ENCODE data around the gene CUBN.

Gene CUBN

GRCh38 chr10:17101910-17102266, 27.7 kb downstream of the CUBN start:
- DNase-seq (ENCODE audit: low spot score): no peak

- DNase-seq (ENCODE audit: low spot score): no peak
These were observed 28.2 kb downstream of the CUBN start for GRCh38 chr10:17101257-17101909.

- DNase-seq (ENCODE audit: low spot score): no peak
These were observed 29.0 kb downstream of the CUBN start for GRCh38 chr10:17100586-17100985.

- no peak for DNase-seq (ENCODE audit: low spot score)
These were observed 31.6 kb downstream of the CUBN start for GRCh38 chr10:17098012-17098411.

DNA sequence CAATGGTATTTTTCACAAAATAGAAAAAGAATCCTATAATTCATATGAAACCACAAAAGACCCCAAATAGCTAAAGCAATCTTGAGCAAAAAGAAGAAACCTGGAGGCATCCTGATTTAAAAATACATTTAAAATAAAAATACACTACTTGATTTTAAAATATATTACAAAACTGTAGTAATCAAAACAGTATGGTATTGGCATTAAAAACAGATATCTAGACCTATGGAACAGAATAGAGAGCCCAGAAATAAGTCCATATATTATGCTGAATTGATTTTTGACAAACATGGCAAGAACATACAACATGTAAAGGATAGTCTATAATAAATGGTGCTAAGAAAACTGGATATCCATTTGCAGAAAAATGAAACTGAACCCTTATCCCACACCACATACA, 34.8 kb downstream of the CUBN start:
- no peak for DNase-seq (ENCODE audit: low spot score)

GRCh38 chr10:17092986-17093803, 36.4 kb downstream of the CUBN start:
- no peak for DNase-seq (ENCODE audit: low spot score)

DNA sequence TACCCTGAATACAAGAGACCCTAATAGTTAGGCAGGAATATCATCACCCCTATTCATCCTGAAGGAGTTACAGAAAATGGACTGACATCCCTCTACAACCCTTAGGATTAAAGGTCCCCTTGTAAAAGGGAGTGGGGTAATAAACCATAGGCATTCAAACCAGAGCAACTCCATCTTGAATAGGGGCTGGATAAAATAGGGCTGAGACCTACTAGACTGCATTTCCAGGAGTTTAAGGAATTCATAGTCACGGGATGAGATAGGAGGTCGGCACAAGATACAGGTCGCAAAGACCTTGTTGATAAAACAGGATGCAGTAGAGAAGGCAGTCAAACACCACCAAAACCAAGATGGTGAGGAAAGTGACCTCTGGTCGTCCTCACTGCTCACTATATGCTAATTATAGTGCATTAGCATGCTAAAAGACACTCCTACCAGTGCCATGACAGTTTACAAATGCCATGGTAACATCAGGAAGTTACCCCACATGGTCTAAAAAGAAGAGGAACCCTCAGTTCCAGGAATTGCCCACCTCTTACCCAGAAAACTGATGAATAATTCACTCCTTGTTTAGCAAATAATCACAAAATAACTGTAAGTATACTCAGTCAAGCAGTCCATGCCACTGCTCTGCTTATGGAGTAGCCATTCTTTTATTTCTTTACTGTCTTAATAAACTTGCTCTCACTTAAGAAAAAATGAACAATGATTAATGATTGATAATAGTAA, 37.2 kb downstream of the CUBN start:
- peak; percentile 50 for DNase-seq (ENCODE audit: low spot score)

GRCh38 chr10:17088118-17088806, 41.3 kb downstream of the CUBN start:
- DNase-seq (ENCODE audit: low spot score): no peak

- DNase-seq (ENCODE audit: low spot score): no peak
These were observed 42.7 kb downstream of the CUBN start for GRCh38 chr10:17086865-17087367.

DNA sequence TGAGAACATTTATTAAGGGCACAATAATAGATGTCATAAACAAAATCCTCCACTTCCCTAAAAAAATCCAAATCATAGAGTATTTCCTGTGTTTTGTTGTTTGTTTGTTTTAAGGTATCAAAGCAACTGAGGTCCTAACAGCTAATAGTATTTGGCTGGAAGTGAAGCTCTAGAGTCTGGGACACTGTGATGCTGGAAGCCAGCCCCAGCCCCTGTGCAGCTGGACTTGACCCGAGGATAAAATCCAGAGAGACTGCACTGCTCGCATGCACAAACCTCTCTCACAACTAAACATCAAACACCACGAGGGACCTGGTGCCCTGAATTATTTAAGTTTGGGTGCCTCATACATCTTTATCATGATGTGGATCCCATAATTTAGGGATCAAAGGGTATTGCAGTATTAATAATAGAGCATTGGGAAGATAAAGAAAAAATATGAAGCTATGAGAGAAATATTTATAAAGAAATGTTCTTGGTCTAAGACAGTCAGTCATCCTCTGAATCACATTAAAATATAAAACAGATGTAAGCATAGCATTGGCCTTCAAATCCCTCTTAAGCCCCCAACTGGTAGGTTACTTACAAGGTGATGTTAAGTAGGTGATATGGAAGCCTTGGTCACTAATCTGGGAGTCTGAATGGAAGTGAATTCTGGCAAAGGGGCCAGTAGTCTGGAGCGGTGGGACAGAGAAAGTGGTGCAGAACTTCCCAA, 44.4 kb downstream of the CUBN start:
- DNase-seq (ENCODE audit: low spot score): no peak

DNA sequence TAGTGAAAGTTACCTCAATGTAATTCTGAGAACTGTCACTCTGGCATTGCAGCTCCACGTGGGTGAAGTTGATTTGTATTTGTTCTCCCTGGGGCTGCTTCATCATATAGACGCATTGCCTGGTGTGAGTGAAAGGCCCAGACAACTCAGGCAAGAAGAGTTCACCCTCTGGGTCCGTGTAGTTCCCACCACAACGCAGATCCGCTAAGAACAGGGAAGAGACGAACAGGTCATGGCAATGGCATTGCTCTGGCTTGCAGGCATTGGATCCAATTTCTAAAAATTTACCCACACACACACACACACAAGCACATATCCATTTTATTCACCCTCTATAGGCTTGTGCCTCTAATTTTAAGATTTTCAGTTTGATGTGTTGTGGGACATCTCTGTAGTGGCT, 45.4 kb downstream of the CUBN start:
- DNase-seq (ENCODE audit: low spot score): no peak

DNA sequence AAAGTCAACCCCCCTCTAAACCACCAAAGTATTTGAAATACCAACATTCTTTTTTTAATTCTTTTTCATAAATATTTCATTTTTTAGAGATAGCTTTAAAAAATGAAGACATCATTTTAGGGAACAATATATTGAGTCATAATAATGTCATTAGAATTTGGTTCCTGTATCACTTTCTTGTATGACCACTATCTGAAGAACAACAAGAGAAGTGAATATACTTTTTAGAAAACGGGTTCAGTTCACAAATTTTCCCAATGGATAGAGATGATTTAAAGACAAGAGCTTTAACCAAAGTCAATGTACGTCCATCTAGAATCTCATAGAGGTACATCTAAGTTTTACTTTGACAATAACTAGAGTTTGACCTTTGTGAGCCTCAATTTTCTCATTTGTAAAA, 48.2 kb downstream of the CUBN start:
- DNase-seq (ENCODE audit: low spot score): no peak

GRCh38 chr10:17077890-17078289, 51.7 kb downstream of the CUBN start:
- DNase-seq (ENCODE audit: low spot score): no peak

- no peak for DNase-seq (ENCODE audit: low spot score)
These were observed 52.2 kb downstream of the CUBN start for GRCh38 chr10:17077346-17077781.

DNA sequence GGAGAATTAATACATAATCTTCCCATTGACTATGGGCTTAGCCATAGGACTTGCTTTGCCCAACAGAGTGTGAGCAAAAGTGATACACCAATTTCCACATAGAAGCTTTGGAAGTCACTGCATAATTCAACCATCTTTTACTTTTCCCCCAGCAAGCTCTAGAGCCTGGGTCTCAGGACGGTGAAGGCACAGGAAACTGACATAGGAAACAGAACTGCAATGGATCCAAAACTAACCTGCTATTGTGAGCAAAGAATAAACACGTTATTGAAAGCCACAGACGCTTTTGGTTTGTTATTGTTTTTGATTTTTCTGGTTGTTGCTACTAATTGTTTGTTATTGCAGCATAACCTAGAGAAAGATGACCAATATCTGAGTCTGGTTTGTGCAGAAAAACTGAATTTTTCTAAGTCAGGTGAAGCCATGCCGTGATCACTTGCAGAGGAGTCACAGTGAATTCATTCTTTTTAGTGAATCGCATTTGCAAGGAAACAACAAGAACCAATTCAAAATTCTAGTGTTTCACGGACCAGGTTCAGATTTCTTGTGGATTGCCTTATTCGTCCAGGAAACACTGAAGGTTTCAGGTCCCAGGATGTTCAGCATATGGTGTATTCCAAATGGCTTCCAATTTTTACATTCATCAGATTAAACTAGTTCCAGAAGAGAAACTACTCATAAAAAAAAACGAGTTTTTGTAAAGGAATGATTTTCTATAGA, 52.8 kb downstream of the CUBN start:
- DNase-seq (ENCODE audit: low spot score): no peak

DNA sequence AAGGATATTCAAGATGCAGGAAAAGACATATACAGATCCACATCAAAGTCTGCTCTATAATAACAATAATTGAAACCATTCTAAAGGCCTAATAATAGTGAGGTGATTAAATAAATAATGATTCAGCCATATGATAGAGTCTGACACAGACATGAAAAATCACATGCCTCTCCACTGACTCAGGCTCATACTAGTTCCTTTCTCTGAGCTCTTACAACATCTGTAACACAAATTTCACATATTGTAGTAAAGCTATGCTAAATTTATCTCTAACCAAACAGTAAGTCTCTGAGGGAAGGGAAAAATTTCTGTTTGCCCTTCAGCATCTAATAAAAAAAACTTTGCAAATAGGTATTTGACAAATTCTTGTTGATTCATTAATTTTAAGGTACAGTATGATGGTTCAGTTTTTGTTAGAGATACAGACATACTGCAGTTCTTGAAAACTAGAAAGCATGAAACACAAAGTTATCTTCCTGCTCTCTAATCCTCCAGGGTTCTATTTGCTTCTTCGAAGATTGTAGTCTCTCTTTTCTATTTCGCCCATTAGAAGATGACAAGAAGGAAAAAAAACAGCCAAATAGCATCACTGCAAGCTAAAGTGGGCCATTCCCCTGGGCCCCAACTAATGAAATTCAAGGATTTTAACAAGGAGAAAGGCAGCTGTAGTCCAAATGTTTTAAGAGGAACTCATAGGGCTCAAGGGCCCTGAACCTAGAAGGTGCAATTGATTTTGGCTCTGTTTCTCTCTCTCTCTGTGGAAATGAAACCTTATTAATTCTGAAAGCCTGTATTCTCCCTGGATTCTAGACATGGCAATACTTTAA, 53.9 kb downstream of the CUBN start:
- DNase-seq (ENCODE audit: low spot score): no peak

GRCh38 chr10:17074541-17074847, 55.1 kb downstream of the CUBN start:
- peak; percentile 13 for DNase-seq (ENCODE audit: low spot score)

GRCh38 chr10:17073725-17074540, 55.7 kb downstream of the CUBN start:
- DNase-seq (ENCODE audit: low spot score): no peak

- DNase-seq (ENCODE audit: low spot score): no peak
These were observed 60.7 kb downstream of the CUBN start for GRCh38 chr10:17068953-17069352.
